ENCODE data around the gene OPRD1. TPM values are rescaled to one million over a fixed set of nuclear protein-coding genes. Genes with fewer than 3 reads are reported as not detected.

The OPRD1 gene
- polyA plus RNA-seq, 1 of the 3 experiments (the other 2 are of a cell fraction) = 0.07 TPM

DNA sequence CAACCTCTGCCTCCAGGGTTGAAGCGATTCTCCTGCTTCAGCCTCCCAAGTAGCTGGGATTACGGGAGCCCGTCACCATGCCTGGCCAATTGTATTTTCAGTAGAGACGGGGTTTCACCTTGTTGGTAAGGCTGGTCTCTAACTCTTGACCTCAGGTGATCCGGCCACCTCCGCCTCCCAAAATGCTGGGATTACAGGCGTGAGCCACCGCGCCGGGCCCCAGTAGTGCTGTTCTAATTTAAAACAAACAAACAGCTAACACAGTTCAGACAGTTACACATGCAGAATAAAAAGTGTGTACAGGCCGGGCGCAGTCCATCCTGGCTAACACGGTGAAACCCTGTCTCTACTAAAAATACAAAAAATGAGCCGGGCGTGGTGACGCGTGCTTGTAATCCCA lies 35.6 kb upstream of the OPRD1 start:
- Histone ChIP-seq H3K9ac (no peak overlapping the region), H3F3A (replicated peaks; ENCODE audit: insufficient read depth) (peaks cover 3% of the 10 kb centered on the region), H3K27ac (ENCODE audit: low read depth in 2 of 2, low read length in 1 of 2) (no peak overlapping the region), H3K36me3 (replicated peaks in 1 of 2; ENCODE audit: control insufficient read depth in 1 of 2, insufficient read depth in 2 of 2, low read length in 1 of 2) (peaks cover 18 to 19% of the 10 kb centered on the region in 2 experiments), H3K9me3 (no peaks in the 10 kb centered on the region), H3K79me2 (ENCODE audit: insufficient read depth) (peaks cover 25% of the 10 kb centered on the region), H3K4me1 (ENCODE audit: control insufficient read depth in 1 of 2, insufficient read depth in 2 of 2, low read depth in 1 of 2, low read length in 1 of 2) (no peaks in the 10 kb centered on the region), H4K20me1 (ENCODE audit: insufficient read depth) (peaks cover 30% of the 10 kb centered on the region; the same call in 1 of the 2 replicates), H3K27me3 (ENCODE audit: insufficient read depth) (no peaks in the 10 kb centered on the region), H3K4me3 (ENCODE audit: low read depth in 2 of 2, low read length in 1 of 2) (no peak overlapping the region), H2AFZ (ENCODE audit: low read depth) (no peak overlapping the region), H3K9me2 (no peaks in the 10 kb centered on the region), H3K4me2 (no peak overlapping the region)
- POLR2A ChIA-PET = no interaction called here
- DNase-seq = no peak
- TF ChIP-seq YY1 (IDR thresholded peaks at IDR 0.05; ENCODE audit: low read depth) (no peak), NRF1 (IDR thresholded peaks at IDR 0.05; ENCODE audit: low read depth, low read length) (no peak), MXI1 (IDR thresholded peaks at IDR 0.05; ENCODE audit: low read depth, low read length) (no peak), JUND (IDR thresholded peaks at IDR 0.05) (no peak), SIN3A (IDR thresholded peaks at IDR 0.05; ENCODE audit: borderline replicate concordance, low read depth, low read length) (no peak), EP300 (IDR thresholded peaks at IDR 0.05; ENCODE audit: borderline replicate concordance in 1 of 2, low read depth in 1 of 2, low read length in 1 of 2) (no peak), MEF2A (IDR thresholded peaks at IDR 0.05; ENCODE audit: borderline replicate concordance, low read depth) (no peak), FOXJ3 (CRISPR knock-in tag; IDR thresholded peaks at IDR 0.05) (no peak), GATA2 (CRISPR knock-in tag; IDR thresholded peaks at IDR 0.05) (no peak), GABPA (IDR thresholded peaks at IDR 0.05; ENCODE audit: low read depth) (no peak), POLR2AphosphoS5 (IDR thresholded peaks at IDR 0.05; ENCODE audit: low read depth, low read length) (no peak), NFIC (IDR thresholded peaks at IDR 0.05; ENCODE audit: borderline replicate concordance) (no peak), RFX5 (IDR thresholded peaks at IDR 0.05; ENCODE audit: low read length) (no peak), TAF1 (IDR thresholded peaks at IDR 0.05; ENCODE audit: borderline replicate concordance, low read depth, low read length) (no peak)
- TF ChIP-seq, protein P1, sequence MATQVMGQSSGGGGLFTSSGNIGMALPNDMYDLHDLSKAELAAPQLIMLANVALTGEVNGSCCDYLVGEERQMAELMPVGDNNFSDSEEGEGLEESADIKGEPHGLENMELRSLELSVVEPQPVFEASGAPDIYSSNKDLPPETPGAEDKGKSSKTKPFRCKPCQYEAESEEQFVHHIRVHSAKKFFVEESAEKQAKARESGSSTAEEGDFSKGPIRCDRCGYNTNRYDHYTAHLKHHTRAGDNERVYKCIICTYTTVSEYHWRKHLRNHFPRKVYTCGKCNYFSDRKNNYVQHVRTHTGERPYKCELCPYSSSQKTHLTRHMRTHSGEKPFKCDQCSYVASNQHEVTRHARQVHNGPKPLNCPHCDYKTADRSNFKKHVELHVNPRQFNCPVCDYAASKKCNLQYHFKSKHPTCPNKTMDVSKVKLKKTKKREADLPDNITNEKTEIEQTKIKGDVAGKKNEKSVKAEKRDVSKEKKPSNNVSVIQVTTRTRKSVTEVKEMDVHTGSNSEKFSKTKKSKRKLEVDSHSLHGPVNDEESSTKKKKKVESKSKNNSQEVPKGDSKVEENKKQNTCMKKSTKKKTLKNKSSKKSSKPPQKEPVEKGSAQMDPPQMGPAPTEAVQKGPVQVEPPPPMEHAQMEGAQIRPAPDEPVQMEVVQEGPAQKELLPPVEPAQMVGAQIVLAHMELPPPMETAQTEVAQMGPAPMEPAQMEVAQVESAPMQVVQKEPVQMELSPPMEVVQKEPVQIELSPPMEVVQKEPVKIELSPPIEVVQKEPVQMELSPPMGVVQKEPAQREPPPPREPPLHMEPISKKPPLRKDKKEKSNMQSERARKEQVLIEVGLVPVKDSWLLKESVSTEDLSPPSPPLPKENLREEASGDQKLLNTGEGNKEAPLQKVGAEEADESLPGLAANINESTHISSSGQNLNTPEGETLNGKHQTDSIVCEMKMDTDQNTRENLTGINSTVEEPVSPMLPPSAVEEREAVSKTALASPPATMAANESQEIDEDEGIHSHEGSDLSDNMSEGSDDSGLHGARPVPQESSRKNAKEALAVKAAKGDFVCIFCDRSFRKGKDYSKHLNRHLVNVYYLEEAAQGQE (IDR thresholded peaks at IDR 0.05; ENCODE audit: low read depth, low read length) = no peak
- TF ChIP-seq, protein P2, sequence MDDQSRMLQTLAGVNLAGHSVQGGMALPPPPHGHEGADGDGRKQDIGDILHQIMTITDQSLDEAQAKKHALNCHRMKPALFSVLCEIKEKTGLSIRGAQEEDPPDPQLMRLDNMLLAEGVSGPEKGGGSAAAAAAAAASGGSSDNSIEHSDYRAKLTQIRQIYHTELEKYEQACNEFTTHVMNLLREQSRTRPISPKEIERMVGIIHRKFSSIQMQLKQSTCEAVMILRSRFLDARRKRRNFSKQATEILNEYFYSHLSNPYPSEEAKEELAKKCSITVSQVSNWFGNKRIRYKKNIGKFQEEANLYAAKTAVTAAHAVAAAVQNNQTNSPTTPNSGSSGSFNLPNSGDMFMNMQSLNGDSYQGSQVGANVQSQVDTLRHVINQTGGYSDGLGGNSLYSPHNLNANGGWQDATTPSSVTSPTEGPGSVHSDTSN (IDR thresholded peaks at IDR 0.05) = no peak
- TF ChIP-seq, protein P3, sequence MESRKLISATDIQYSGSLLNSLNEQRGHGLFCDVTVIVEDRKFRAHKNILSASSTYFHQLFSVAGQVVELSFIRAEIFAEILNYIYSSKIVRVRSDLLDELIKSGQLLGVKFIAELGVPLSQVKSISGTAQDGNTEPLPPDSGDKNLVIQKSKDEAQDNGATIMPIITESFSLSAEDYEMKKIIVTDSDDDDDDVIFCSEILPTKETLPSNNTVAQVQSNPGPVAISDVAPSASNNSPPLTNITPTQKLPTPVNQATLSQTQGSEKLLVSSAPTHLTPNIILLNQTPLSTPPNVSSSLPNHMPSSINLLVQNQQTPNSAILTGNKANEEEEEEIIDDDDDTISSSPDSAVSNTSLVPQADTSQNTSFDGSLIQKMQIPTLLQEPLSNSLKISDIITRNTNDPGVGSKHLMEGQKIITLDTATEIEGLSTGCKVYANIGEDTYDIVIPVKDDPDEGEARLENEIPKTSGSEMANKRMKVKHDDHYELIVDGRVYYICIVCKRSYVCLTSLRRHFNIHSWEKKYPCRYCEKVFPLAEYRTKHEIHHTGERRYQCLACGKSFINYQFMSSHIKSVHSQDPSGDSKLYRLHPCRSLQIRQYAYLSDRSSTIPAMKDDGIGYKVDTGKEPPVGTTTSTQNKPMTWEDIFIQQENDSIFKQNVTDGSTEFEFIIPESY (IDR thresholded peaks at IDR 0.05; ENCODE audit: borderline replicate concordance, low read depth) = no peak
- TF ChIP-seq, protein P4, sequence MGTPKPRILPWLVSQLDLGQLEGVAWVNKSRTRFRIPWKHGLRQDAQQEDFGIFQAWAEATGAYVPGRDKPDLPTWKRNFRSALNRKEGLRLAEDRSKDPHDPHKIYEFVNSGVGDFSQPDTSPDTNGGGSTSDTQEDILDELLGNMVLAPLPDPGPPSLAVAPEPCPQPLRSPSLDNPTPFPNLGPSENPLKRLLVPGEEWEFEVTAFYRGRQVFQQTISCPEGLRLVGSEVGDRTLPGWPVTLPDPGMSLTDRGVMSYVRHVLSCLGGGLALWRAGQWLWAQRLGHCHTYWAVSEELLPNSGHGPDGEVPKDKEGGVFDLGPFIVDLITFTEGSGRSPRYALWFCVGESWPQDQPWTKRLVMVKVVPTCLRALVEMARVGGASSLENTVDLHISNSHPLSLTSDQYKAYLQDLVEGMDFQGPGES (IDR thresholded peaks at IDR 0.05; ENCODE audit: low read depth, low read length) = no peak
- TF ChIP-seq, protein P5, sequence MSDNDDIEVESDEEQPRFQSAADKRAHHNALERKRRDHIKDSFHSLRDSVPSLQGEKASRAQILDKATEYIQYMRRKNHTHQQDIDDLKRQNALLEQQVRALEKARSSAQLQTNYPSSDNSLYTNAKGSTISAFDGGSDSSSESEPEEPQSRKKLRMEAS (IDR thresholded peaks at IDR 0.05; ENCODE audit: low read depth) = no peak
- TF ChIP-seq, protein P6, sequence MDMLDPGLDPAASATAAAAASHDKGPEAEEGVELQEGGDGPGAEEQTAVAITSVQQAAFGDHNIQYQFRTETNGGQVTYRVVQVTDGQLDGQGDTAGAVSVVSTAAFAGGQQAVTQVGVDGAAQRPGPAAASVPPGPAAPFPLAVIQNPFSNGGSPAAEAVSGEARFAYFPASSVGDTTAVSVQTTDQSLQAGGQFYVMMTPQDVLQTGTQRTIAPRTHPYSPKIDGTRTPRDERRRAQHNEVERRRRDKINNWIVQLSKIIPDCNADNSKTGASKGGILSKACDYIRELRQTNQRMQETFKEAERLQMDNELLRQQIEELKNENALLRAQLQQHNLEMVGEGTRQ (IDR thresholded peaks at IDR 0.05; ENCODE audit: borderline replicate concordance, low read depth, low read length) = no peak
- CTCF ChIA-PET = interaction anchor here (0.9 to 39.4 kb wide), 4 partner anchors 11 to 258 kb away, joined by 3 to 894 read pairs (median 4); no protein-coding TSS in a partner anchor
- 97% methylated on average over 17 of the region's 17 CpGs for WGBS (ENCODE audit: low lambda C conversion rate)
